Stimulated activated CD8-positive, alpha-beta memory T cell treated with anti-CD3 and anti-CD28 coated beads, Interleukin-4, amount 100 ng/mL, for 1 hour (primary cell): ENCODE data around the gene ENOX1.

Experiments used
- DNase-seq, 2 donors: peaks; one replicate each; pipeline ENCODE4 v3.0.0-alpha.2; 2020; ENCODE audit warnings: low read depth in 2 of 2, low spot score in 1 of 2

ENOX1 gene

DNA sequence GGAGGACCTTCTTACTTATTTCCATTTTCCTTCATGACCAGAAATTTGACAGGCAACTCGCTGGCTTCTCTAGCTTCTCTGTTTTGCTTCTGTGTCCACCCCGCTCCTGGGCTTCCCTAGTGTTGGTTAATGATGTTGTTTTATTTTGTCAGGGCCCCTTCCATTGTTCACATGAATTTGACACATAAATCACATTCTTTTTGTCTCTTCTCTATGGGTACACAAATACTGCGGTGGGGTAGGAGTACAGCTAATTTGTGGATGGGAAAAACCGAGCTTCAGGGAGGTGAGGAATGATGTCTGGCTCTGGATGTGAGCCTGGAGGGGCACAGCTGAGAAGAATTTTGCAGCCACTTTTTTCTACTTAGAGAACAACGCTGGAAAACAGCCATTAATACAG is 563.6 kb downstream of the ENOX1 start:
- DNase-seq, result no peak

DNA sequence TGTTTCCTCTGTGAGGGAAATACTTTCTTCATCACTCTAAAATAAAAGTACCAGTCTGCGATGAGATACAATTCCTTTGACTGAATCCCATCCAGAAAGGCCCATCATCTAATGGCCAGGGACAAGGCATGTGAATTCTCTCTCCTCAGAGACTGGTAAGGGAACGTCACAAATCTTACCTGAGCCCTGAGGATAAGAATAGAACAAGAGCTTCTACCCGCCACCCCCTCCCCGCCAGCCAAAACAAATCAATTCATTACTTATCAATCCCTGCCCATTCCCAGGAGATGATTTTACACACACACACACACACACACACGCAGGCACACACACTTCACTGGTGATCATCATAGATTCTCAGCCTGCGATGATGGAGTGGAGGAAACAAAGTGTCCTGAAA is 564.7 kb downstream of the ENOX1 start:
- DNase-seq, result no peak

DNA sequence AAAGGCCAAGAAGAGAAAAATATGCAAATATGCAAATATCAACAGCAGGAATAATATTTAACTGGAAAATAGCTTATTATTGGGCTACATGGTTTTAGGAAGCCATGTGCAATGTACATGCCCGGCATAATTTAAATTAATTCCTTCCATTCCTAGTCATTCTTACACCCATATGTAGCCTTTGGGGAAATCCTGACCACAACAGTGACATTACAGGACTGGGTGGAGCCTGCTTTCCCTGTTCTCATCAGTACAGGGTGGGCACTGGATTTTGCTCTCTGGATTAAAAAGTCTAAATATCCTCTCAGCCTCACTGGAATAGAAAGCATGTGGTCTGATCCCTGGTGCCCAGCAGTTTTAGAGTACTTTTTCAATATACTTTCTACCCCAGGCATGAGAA is 565.2 kb downstream of the ENOX1 start:
- DNase-seq, result no peak

DNA sequence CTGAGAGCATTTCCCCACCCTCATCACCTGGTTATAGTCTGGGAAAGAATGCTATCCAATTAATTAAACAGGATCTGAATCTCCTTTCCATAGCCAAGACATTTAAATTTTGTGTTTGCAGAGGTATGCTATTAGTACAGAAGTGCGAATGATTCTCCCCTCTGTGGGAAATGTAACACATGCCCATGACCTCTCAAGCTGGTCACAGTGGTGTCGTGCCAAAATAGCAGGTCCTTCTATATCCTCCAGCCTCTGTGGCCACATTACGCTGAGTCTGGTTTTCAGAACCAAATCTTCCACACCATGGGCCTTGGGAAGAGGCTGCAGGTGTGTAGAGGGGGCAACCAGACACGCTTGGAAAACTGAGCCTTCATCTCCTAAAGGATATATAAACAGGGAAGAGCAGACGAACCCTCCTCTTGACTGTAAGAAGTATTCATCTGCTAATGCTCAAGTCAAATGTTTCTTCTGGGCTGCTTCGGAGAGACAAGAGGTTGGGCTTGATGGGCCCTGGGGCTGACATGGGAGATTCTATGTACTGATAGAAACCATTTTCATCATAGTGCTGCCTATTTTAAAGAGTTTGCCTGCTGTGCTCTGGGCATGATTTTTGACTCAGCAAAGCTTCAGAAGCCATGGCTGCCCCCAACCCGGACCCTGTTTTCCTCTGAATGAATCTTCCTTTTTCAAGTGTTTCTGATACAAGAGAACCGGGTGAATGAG is 565.7 kb downstream of the ENOX1 start:
- DNase-seq, result no peak

DNA sequence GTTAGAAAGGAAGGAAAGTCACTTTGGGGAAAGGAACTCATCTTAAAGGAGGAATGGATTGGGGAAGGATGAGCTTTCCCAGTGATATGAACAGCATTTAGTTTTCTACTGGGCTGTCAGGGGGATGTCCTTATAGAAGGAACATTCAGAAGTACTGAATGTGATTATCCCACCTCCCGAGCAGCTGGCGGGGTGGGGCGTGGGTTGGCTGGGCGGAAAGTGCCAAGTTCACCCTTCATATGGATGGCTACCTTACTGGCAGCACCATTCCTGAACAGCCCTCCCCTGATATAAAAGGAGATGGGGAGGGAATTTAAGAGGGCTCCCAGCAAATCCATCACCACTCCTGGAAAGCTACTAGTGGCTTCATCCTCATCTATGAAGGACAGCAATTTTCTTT is 572.6 kb downstream of the ENOX1 start:
- no peak for DNase-seq

DNA sequence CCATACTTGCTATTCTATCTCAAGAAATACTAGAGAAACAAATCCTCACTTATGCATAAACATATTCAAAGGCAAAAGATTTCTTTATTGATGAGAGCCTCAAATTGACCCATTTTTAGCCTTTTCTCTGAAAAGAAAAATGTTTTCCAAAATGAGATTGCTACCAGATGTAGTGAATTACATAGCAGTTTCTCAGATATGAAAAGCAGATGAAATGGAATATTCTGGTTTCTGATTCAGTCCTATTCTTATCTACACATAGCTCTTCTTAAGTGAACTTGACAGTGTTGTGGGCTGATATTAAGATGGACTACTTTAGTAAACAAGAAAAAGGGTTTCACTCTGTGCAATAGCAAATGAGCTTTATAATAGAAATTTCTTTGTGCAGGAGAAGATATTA is 579.9 kb downstream of the ENOX1 start:
- no peak for DNase-seq

DNA sequence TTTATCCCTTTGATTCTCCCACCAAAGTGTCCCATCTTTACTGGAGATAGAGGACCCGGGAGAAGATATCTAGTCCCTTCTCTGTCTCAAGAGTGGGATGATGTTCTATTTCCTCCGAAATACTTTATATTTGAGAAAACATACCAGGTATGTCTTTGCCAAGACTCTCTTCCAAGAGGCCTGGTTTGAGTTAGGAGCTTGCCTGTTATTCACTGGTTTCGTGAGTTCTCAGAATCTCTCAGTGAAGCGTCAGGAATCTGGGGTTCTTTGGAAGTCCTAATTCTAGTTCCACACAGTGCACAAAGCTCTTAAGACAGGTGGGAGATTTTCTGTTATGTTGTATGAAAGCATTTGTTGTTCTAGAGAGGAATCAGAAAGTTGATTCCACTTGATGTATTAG is 581.4 kb downstream of the ENOX1 start:
- DNase-seq, result no peak

DNA sequence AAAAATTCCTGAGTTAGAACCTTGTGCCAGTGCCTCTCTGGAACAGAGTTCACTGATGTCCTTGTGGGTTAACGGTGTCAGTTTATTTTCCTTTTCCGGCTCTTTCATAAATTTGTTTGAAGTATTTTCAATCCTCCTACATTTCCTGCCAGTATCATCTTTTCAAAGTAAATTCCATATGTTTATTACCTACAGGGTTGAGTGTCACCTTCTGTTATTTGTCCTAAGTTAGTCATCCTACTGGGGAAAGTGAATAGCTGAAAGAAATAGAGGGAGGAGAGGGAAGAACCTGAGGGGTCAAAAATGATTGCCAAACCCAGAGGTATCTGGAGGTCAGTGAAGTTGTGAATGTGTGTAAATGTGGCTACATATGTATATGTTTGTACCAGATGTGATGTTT is 582.2 kb downstream of the ENOX1 start:
- no peak for DNase-seq

DNA sequence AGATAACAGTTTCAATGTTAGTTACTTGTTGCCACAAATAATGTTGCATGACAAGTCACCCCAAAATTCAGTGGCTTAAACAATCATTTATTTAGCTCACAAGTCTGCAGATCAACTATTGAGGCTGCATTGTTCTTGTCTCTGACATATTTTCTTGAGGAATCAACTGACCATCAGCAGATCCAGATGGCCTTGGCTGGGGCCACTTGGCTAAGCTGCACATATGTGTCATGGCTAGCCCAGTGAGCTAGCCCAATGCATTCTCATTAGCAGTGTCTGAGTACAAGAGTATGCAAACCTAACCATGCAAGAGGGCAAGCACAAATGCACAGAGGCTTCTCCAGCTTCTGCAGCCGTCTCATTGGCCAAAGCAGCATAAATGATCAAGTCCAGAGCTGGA is 583.0 kb downstream of the ENOX1 start:
- DNase-seq, result no peak

DNA sequence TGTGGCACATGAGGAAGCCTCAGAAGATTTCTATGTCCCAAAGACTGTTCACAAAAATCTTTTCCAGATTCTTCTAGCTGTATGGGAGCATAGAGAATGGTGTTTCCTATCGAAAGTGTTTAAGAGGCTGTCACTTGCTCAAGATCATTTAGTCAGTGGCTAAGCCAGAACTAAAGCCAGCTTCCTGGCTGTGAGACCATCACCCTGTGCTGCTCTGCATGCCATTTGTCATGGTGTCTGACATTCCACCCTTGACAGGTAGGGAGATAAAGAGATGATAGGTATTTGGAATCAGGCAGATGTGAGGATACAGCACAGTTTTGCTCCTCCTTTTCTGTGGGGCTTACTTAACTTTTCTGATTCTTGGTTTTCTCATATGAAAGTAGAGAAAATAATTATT is 586.0 kb downstream of the ENOX1 start:
- DNase-seq, result no peak

DNA sequence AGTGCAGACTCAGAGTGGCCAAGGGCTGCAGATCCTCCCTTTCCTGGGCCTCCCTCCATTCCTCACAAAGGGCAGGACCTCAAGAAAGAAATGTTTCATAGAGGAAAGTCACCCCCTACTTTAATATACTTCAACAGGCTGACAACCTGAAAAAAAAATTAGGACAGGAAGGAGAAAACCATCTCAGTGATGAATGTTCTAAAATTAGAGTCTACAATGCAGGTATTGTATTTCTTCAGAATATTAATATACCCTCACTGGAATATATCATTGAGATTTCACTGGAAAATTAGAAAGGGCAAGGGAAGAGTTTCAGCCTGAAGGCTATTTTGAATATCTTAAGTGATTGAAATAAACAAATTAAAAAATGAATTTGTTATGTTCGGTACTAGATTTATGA is 586.5 kb downstream of the ENOX1 start:
- no peak for DNase-seq

DNA sequence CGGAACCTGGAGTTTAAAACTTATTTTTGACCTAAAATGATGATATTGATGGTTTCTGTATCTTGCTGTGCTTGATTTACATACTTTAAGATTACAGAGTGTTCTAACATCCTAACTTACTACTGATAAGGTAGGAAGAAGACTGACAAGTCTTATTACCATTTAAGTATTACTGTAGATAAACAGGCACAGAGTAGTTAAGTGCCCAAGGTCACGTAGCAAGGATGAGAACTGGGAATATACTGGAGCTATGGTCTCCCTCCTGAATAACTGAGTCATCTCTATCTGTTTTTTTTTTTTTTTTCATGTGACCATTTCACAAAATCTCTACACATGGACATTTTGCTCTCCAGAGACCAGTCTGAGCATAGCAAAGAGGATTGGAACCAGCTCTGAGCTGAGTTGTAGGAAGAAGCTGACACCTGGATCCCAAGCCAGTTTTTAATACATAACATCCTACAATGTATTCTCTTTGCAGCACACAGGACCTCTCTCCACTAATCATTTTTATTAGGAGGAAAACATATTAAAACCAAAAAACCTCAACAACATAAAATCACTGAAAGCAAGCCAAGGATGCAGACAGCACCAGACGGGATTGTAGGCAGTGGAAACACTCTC is 589.9 kb downstream of the ENOX1 start:
- no peak for DNase-seq

DNA sequence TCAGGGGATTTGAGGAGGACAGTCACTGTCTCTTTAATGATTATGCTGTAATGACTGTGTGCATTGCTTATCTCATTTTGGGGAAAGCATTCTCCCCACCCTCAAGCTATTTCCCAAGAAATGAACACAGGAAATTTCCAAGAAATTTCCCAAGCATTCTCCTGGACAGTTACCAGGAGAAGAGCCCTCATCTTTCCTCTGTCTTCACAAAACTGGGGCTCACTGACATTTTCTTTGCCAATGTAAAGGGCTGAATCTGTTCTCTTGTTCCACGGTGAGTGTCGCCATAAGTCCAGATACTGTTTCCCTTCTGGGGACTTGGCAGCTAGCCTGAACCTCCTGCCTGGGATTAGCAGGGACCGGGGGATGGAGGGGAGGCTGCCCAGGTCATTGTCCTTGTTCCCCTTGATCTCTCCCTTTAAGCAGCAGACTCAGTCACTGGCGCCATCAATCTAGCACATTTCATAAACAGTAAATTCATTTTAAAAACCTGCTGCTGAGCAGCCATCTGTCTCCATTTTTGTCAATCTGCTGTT is 590.6 kb downstream of the ENOX1 start:
- no peak for DNase-seq

DNA sequence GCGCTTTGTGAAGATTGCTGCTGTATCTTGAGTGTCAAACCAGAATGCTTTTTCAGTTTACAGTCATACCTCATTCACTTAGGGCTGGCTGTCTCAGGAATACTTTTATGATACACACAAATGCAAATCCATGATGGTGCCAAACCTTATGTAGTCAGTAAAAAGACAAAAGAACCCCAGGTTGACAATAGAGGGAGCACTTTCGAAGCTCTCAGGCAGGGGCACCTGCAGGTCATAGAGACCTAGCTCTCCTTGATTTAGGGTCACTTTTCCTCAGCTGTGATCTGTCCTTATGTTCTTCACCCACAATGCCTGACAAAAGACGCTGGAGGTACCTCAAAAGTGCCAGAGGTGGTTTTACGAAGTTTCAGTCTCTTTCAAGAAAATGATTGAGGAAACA is 591.2 kb downstream of the ENOX1 start:
- no peak for DNase-seq

DNA sequence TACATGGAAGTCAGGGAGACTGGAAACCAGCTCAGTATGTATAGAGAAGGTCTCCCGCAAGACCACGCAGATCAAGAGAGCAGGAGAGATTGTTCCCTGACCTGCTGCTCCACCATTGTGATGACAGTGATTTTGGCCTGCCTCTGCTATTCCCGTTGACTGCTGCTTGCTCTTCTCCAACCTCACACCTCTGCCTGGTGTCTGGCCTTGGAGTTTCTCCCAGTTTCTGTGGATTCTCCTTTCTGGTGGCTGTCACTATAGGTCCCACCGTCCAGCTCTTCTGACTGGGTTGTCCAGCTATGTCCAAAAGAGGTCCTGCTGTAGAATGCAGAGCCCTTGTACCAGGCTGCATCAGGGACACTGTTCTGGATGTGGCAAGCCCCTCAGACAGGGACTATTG is 591.7 kb downstream of the ENOX1 start:
- DNase-seq, result no peak

DNA sequence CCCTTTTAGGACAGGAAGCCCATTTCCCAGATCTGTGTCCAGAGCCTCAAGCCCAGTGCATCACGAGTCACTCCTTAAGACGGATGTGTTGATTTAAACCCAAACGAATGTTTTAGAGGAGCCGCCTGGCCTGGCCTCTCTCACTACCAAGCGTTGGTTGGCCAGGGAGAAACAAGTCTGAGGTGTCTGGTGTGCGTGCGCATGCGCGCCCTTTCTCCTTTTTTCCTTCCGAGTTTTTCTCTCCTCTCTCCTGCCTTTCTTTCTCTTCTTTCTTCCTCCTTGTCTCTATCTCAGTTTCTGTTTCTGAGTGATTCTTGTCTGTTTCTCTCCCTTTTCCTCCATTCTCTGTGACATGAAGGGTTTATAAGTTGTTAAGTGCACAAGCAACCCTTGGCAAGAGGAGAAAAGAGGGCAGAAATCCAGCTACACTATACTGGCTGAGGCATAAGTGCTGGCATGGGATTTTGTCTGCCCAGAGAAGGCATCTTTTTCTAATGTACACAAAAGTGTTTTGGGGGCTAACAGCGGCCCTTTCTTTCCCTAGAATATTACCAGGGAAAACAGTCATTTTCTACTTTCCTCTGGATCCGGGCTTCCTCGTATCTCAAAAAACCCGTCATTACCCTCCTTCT is 592.9 kb downstream of the ENOX1 start:
- DNase-seq, result no peak

DNA sequence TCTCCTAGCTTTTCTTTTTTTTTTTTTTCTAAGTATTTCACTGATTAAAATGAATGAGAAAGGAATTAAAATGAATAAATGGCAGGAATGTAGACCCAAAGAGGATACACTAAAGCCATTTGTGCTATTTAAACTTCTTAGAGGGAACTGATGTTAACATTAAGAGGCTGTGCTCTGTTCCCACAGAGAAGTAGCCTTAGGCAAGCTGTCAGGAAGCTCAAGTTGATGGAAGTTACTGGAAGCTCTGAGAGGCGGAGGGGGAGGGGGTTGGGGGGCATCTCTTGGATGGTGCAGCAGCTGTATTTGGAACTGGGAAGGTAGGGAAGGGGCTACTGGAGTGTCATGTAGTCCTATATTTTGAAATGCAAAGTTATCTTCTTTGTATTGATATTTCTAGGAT is 595.2 kb downstream of the ENOX1 start:
- no peak for DNase-seq

DNA sequence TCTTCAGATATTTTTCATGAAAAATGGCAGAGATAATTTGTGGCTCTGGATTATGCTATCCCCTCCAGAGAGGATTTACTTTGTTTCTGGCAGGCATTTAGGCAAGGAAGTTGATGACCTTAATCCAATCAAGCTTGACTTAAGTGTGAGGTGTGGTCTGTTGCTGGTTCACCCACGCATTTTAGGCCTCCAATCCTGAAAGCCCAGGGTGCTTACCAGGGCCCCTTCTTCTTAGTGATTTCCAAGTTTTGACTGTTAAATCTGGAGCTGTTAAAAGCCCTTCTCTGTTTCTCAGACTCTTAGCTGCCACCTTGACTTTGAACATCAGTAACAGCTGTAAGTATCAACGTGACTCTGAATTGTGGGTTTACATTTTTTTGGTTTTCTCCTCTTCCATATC is 601.5 kb downstream of the ENOX1 start:
- DNase-seq, result no peak

DNA sequence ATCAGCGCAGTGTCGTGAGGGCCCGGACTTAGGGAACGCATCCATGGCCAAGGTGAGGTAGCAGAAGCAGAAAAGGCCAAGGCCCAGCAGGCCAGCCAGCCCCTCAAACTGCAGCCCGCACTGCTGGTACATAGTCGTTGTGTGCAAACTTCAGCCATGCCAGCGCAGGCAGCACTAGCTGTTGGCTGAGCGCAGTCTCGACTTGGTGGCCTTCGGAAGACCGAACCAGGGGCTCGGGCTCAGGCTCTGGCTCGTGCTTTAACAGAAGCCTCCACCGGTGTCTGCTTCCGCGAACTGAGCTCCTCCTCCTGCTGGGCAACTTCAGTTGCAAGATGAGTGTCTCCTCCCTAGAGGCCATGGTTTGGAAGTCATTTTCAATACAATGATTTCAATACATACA is 605.9 kb downstream of the ENOX1 start:
- DNase-seq, result no peak

DNA sequence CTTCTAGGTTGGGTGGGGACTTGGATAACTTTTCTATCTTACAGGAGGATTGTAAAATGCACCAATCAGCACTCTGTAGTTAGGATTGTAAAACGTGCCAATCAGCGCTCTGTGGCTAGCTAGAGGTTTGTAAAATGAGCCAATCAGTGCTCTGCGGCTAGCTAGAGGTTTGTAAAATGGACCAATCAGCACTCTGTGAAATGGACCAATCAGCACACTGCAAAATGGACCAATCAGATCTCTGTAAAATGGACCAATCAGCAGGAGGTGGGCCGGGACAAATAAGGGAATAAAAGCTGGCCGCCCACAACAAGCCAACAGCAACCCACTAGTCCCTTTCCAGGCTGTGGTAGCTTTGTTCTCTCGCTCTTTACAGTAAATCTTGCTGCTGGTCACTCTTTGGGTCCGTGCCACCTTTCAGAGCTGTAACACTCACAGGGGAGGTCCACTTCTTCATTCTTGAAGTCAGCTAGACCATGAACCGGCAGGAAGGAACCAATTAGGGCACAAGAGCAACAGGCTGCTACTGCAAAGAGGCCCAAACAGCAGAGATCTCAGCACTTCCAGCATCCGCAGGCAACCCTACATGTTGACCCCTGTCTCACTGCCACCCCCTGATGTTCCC is 606.6 kb downstream of the ENOX1 start:
- DNase-seq, result no peak

DNA sequence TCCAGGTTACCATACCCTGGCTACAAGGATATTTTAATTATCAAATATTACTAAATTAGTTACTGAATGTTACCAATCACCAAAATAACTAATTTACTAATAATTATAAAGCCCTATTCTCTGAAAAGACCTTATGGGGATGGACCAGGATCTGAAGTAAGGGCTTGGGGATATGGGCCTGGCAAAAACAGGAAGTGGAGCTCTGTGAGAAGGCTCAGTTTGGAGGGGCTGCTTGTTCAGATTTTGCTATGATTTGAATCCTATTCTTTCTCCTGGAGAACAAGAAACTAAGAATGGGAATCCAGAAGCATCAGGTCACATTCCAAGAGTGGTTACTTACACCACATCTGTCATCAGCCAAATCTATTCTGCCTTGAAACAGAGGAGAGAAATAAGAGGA is 615.3 kb downstream of the ENOX1 start:
- no peak for DNase-seq

DNA sequence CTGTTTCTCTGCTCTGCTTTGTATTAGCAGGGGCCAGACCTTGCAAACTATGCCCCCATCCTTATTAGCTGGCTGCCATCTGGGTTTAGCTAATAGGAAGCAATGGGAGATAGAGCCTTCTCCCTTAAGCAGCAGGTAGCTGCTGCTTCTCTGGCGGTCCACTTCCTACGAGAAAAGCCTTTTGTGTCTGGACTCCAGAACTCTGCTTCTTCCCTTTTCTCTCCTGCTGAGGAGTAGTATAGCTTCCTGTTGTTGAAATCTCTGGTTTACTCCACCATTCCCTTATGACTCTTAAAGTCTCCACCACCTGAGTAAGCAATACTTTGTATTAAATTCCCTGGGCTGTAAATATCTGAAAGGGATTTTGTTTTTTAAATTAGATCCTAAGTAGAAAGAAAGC is 616.3 kb downstream of the ENOX1 start:
- no peak for DNase-seq
